GM21360 (cell line): ENCODE measurements around the gene GTPBP1.

Experiments used
- ATAC-seq: cut with Tn5 transposase; IDR thresholded peaks from one replicate; pipeline ENCODE4 v1.9.1; 2021; ENCODE audit warnings: mild to moderate bottlenecking, moderate library complexity; ENCODE audit not compliant: unreplicated experiment

GTPBP1 gene

DNA sequence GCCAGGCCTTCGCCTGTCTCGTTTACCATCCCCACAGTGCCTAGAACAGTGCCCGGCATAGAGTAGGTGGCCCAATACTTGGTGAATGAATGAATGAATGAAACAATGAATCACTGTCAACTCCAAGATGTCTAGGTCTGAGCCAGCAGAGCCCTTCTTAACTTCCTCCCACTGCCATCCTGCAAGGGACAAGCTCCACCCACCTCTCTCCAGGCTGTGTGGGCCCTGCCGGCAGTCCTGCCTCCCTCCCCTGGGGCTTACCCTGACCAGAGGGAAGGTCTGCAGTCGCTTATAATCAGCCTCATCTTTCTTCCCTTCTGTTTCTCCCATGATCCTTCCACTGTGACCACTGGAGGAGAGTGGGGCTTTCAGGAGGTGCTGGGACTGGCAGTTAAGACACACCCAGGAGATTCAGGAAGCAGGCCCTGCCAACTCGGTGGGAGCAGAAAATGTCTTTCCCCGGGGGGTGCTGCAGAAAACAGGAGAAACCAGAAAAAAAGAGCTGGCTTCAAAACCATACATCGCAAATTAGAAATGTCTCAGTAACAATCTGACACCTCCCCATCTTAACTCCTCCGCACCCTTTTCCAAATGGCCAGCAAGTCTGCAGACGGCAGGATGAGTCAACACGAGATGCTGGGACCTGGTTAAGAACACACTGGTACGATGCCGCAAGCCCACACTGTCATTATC lies 76.8 kb downstream of the GTPBP1 start:
- ATAC-seq, result no peak
